DOHH2 (cell line): Measurements from ENCODE around the gene ADGRA1.

ENCODE experiments used
- H3F3A ChIP-seq: fragments of 200-600 bp; sonication (generic), shearing (Covaris generic); 2 replicates; pipeline ENCODE4 v1.6.0; 2016; ENCODE audit warnings: antibody characterized with exemption, mild to moderate bottlenecking; ENCODE audit not compliant: control insufficient read depth, insufficient read depth
- H3K27ac ChIP-seq: fragments of 200-600 bp; sonication (generic); 2 replicates; pipeline ENCODE4 v1.5.1; 2014; ENCODE audit warnings: low read depth, mild to moderate bottlenecking, low read length, moderate library complexity
- H3K27me3 ChIP-seq: fragments of 200-600 bp; sonication (generic); 2 replicates; pipeline ENCODE4 v1.6.1; 2014; ENCODE audit warnings: mild to moderate bottlenecking, low read length, mixed read lengths; ENCODE audit not compliant: control insufficient read depth
- H3K36me3 ChIP-seq: fragments of 200-600 bp; sonication (generic); 2 replicates; pipeline ENCODE4 v1.6.1; 2014; ENCODE audit warnings: mild to moderate bottlenecking, low read length, moderate library complexity, mixed read lengths; ENCODE audit not compliant: control insufficient read depth
- H3K4me1 ChIP-seq: fragments of 200-600 bp; sonication (generic); 2 replicates; pipeline ENCODE4 v1.6.1; 2014; ENCODE audit warnings: mild to moderate bottlenecking, low read length, mixed read lengths; ENCODE audit not compliant: control insufficient read depth
- H3K4me2 ChIP-seq: fragments of 200-600 bp; sonication (generic); 2 replicates; pipeline ENCODE4 v1.6.0; 2014; ENCODE audit warnings: mild to moderate bottlenecking, low read length, moderate library complexity
- H3K4me3 ChIP-seq: fragments of 200-600 bp; sonication (generic); 2 replicates; pipeline ENCODE4 v1.5.1; 2014; ENCODE audit warnings: mild to moderate bottlenecking, low read length, mixed read lengths
- H3K79me2 ChIP-seq: fragments of 200-600 bp; sonication (generic); 2 replicates; pipeline ENCODE4 v1.6.1; 2014; ENCODE audit warnings: mild to moderate bottlenecking, low read length, mixed read lengths; ENCODE audit not compliant: control insufficient read depth
- H3K9me2 ChIP-seq: fragments of 200-600 bp; sonication (generic); replicated peaks from 2 replicates; pipeline ENCODE4 v1.6.1; 2014; ENCODE audit warnings: mild to moderate bottlenecking, low read length, mixed read lengths; ENCODE audit not compliant: control insufficient read depth
- H3K9me3 ChIP-seq: fragments of 200-600 bp; sonication (generic); 2 replicates; pipeline ENCODE4 v1.6.1; 2014; ENCODE audit warnings: antibody characterized with exemption, low read length, mixed read lengths; ENCODE audit not compliant: control insufficient read depth, insufficient read depth
- H4K20me1 ChIP-seq: fragments of 200-600 bp; sonication (generic); 2 replicates; pipeline ENCODE4 v1.6.0; 2014; ENCODE audit warnings: low read depth, mild to moderate bottlenecking, antibody characterized with exemption, low read length, moderate library complexity; ENCODE audit not compliant: control insufficient read depth, insufficient read depth
- CTCF ChIP-seq: fragments of 200-600 bp; sonication (generic); IDR thresholded peaks from one replicate; pipeline ENCODE4 v1.5.1; 2014; ENCODE audit warnings: antibody characterized with exemption, mild to moderate bottlenecking, low read depth, low read length; ENCODE audit not compliant: poor library complexity, severe bottlenecking
- EZH2phosphoT487 ChIP-seq: fragments of 200-600 bp; sonication (generic); IDR thresholded peaks from 2 replicates; pipeline ENCODE4 v1.6.1; 2017; ENCODE audit warnings: borderline replicate concordance, mild to moderate bottlenecking, antibody characterized with exemption, low read length, moderate library complexity, mixed read lengths

ADGRA1 gene

GRCh38 chr10:133143200-133143533, 55.4 kb downstream of the ADGRA1 start:
- TF ChIP-seq EZH2phosphoT487 (no peak), CTCF (no peak)
- Histone ChIP-seq H3K4me3 (no peak overlapping the region), H3K4me1 (no peaks in the 10 kb centered on the region), H4K20me1 (no peaks in the 10 kb centered on the region), H3K9me2 (no peaks in the 10 kb centered on the region), H3K4me2 (no peak overlapping the region), H3K9me3 (no peaks in the 10 kb centered on the region), H3K27ac (no peak overlapping the region), H3K36me3 (no peaks in the 10 kb centered on the region), H3K27me3 (no peaks in the 10 kb centered on the region), H3K79me2 (no peaks in the 10 kb centered on the region), H3F3A (no peaks in the 10 kb centered on the region)

- no peaks in the 10 kb centered on the region for H3F3A ChIP-seq
- no peaks in the 10 kb centered on the region for H4K20me1 ChIP-seq
- no peaks in the 10 kb centered on the region for H3K36me3 ChIP-seq
- TF ChIP-seq CTCF (no peak), EZH2phosphoT487 (no peak)
- H3K27ac ChIP-seq, result no peak overlapping the region
- H3K4me1 ChIP-seq, result no peaks in the 10 kb centered on the region
- H3K79me2 ChIP-seq, result no peaks in the 10 kb centered on the region
- H3K9me3 ChIP-seq, result no peaks in the 10 kb centered on the region
- H3K9me2 ChIP-seq, result no peaks in the 10 kb centered on the region
- H3K27me3 ChIP-seq, result no peaks in the 10 kb centered on the region
- H3K4me3 ChIP-seq, result no peak overlapping the region
- H3K4me2 ChIP-seq, result no peak overlapping the region
Measured at GRCh38 chr10:133143546-133143945, 55.8 kb downstream of the ADGRA1 start.

GRCh38 chr10:133144771-133145170, 57.0 kb downstream of the ADGRA1 start:
- Histone ChIP-seq H3K4me1 (no peaks in the 10 kb centered on the region), H3K4me2 (no peak overlapping the region), H3F3A (no peaks in the 10 kb centered on the region), H3K36me3 (no peaks in the 10 kb centered on the region), H3K4me3 (no peak overlapping the region), H3K27ac (no peak overlapping the region), H3K9me3 (no peaks in the 10 kb centered on the region), H3K79me2 (no peaks in the 10 kb centered on the region), H4K20me1 (no peaks in the 10 kb centered on the region), H3K27me3 (no peaks in the 10 kb centered on the region), H3K9me2 (no peaks in the 10 kb centered on the region)
- TF ChIP-seq CTCF (no peak), EZH2phosphoT487 (no peak)

GRCh38 chr10:133150226-133150625, 62.5 kb downstream of the ADGRA1 start:
- TF ChIP-seq CTCF (no peak), EZH2phosphoT487 (no peak)
- Histone ChIP-seq H3K9me3 (no peaks in the 10 kb centered on the region), H3K27ac (no peak overlapping the region), H3K36me3 (no peaks in the 10 kb centered on the region), H3K4me1 (no peaks in the 10 kb centered on the region), H4K20me1 (no peaks in the 10 kb centered on the region), H3F3A (no peaks in the 10 kb centered on the region), H3K9me2 (no peaks in the 10 kb centered on the region), H3K4me3 (no peak overlapping the region), H3K4me2 (no peak overlapping the region), H3K79me2 (no peaks in the 10 kb centered on the region), H3K27me3 (no peaks in the 10 kb centered on the region)
